ENCODE data around the gene FBLN5. TPM values are rescaled to one million over a fixed set of nuclear protein-coding genes. Genes with fewer than 3 reads are reported as not detected.

Gene FBLN5
- polyA plus RNA-seq, 1 of the 3 experiments (the other 2 are of a cell fraction), result 39.8 TPM

DNA sequence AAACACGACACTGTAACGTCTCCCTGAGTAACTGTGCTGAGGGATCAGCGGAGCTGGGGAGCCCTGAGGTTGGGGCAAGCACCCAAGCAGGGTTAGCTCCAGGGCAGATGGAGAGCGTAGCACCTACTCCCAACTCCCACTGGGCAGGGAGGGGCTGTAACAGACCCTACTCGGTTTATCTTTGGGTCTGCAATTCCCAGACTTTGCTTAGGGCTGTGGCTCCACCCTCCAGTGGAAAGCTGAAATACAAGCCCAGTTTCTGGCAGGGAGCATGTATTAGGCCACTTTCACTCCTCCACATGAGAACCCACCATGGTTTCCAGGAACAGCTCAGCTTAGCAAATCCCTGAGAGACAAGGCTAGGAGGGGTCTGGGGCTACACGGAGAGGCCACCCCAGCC is 62.8 kb downstream of the FBLN5 start:
- Histone ChIP-seq H3K9me2 (no peaks in the 10 kb centered on the region), H3F3A (replicated peaks; ENCODE audit: insufficient read depth) (no peaks in the 10 kb centered on the region), H3K4me2 (no peak overlapping the region), H4K20me1 (ENCODE audit: insufficient read depth) (no peaks in the 10 kb centered on the region), H3K4me1 (ENCODE audit: control insufficient read depth in 1 of 2, insufficient read depth in 2 of 2, low read depth in 1 of 2, low read length in 1 of 2) (no peaks in the 10 kb centered on the region), H3K9me3 (no peaks in the 10 kb centered on the region), H3K36me3 (replicated peaks in 1 of 2; ENCODE audit: control insufficient read depth in 1 of 2, insufficient read depth in 2 of 2, low read length in 1 of 2) (peaks cover 8 to 54% of the 10 kb centered on the region in 2 experiments), H3K9ac (no peak overlapping the region), H3K27ac (ENCODE audit: low read depth in 2 of 2, low read length in 1 of 2) (no peak overlapping the region), H3K79me2 (ENCODE audit: insufficient read depth) (no peaks in the 10 kb centered on the region), H2AFZ (ENCODE audit: low read depth) (no peak overlapping the region), H3K27me3 (ENCODE audit: insufficient read depth) (no peaks in the 10 kb centered on the region), H3K4me3 (ENCODE audit: low read depth in 2 of 2, low read length in 1 of 2) (no peak overlapping the region)
- no peak for TF ChIP-seq YY1 (IDR thresholded peaks at IDR 0.05; ENCODE audit: low read depth)
- no peak for TF ChIP-seq NRF1 (IDR thresholded peaks at IDR 0.05; ENCODE audit: low read depth, low read length)
- ChIA-PET CTCF (interaction anchor here (1.8 kb wide), 1 partner anchor 9 kb away, joined by 4 read pairs; no protein-coding TSS in a partner anchor), POLR2A (no interaction called here)
- 72% methylated on average over 6 of the region's 6 CpGs for WGBS (ENCODE audit: low lambda C conversion rate)
- no peak for DNase-seq

DNA sequence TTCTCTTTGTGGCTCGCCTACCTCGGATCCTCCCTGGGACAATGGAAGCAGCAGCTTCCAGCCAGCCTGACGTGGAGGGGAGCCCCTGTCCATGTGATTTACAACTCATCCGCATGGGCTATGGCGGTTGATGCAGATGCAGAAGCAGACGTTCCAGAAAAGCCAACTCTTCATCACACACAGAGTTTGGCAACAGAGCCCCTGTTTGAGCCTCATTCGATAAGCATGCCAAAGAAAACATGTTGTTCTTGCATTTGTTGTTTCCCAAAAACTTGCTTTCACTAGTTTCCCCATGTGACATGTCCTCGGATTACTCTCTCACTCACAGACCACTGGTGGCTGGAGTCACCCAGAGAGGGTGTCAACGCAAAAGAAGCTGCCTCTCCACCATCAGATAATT is 63.7 kb downstream of the FBLN5 start:
- Histone ChIP-seq H3K9me2 (no peaks in the 10 kb centered on the region), H3K4me2 (no peak overlapping the region), H3K4me1 (ENCODE audit: control insufficient read depth in 1 of 2, insufficient read depth in 2 of 2, low read depth in 1 of 2, low read length in 1 of 2) (no peaks in the 10 kb centered on the region), H3K36me3 (replicated peaks in 1 of 2; ENCODE audit: control insufficient read depth in 1 of 2, insufficient read depth in 2 of 2, low read length in 1 of 2) (peaks cover 10 to 55% of the 10 kb centered on the region in 2 experiments), H3K9me3 (no peaks in the 10 kb centered on the region), H3K27me3 (ENCODE audit: insufficient read depth) (no peaks in the 10 kb centered on the region), H3K27ac (ENCODE audit: low read depth in 2 of 2, low read length in 1 of 2) (no peak overlapping the region), H3K79me2 (ENCODE audit: insufficient read depth) (no peaks in the 10 kb centered on the region), H2AFZ (ENCODE audit: low read depth) (no peak overlapping the region), H3K9ac (no peak overlapping the region), H3K4me3 (ENCODE audit: low read depth in 2 of 2, low read length in 1 of 2) (no peak overlapping the region), H4K20me1 (ENCODE audit: insufficient read depth) (no peaks in the 10 kb centered on the region), H3F3A (replicated peaks; ENCODE audit: insufficient read depth) (no peaks in the 10 kb centered on the region)
- CTCF ChIA-PET, result interaction anchor here (0.9 to 1.8 kb wide), 2 partner anchors 10 to 12 kb away, joined by 3 to 4 read pairs; no protein-coding TSS in a partner anchor
- POLR2A ChIA-PET, result no interaction called here
- TF ChIP-seq RAD21 (IDR thresholded peaks at IDR 0.05; ENCODE audit: low read length) (no peak), GABPA (IDR thresholded peaks at IDR 0.05; ENCODE audit: low read depth) (no peak), GATA2 (CRISPR knock-in tag; IDR thresholded peaks at IDR 0.05) (no peak), ELF1 (IDR thresholded peaks at IDR 0.05) (no peak), CHD2 (IDR thresholded peaks at IDR 0.05; ENCODE audit: low read length, partially characterized antibody) (no peak), RXRA (IDR thresholded peaks at IDR 0.05; ENCODE audit: borderline replicate concordance, low read depth) (no peak), EZH2phosphoT487 (IDR thresholded peaks at IDR 0.05; ENCODE audit: borderline replicate concordance, low read depth) (no peak), SMC3 (IDR thresholded peaks at IDR 0.05; ENCODE audit: low read depth, low read length) (no peak), FOXJ3 (CRISPR knock-in tag; IDR thresholded peaks at IDR 0.05) (no peak), SIN3A (IDR thresholded peaks at IDR 0.05; ENCODE audit: borderline replicate concordance, low read depth, low read length) (no peak), NRF1 (IDR thresholded peaks at IDR 0.05; ENCODE audit: low read depth, low read length) (no peak), FOSL2 (IDR thresholded peaks at IDR 0.05; ENCODE audit: borderline replicate concordance, low read depth) (no peak), MXI1 (IDR thresholded peaks at IDR 0.05; ENCODE audit: low read depth, low read length) (no peak), JUND (IDR thresholded peaks at IDR 0.05) (no peak)
- TF ChIP-seq, protein P1, sequence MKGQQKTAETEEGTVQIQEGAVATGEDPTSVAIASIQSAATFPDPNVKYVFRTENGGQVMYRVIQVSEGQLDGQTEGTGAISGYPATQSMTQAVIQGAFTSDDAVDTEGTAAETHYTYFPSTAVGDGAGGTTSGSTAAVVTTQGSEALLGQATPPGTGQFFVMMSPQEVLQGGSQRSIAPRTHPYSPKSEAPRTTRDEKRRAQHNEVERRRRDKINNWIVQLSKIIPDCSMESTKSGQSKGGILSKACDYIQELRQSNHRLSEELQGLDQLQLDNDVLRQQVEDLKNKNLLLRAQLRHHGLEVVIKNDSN (IDR thresholded peaks at IDR 0.05; ENCODE audit: borderline replicate concordance, low read depth), result no peak
- TF ChIP-seq, protein P2, sequence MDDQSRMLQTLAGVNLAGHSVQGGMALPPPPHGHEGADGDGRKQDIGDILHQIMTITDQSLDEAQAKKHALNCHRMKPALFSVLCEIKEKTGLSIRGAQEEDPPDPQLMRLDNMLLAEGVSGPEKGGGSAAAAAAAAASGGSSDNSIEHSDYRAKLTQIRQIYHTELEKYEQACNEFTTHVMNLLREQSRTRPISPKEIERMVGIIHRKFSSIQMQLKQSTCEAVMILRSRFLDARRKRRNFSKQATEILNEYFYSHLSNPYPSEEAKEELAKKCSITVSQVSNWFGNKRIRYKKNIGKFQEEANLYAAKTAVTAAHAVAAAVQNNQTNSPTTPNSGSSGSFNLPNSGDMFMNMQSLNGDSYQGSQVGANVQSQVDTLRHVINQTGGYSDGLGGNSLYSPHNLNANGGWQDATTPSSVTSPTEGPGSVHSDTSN (IDR thresholded peaks at IDR 0.05), result no peak
- TF ChIP-seq, protein P3, sequence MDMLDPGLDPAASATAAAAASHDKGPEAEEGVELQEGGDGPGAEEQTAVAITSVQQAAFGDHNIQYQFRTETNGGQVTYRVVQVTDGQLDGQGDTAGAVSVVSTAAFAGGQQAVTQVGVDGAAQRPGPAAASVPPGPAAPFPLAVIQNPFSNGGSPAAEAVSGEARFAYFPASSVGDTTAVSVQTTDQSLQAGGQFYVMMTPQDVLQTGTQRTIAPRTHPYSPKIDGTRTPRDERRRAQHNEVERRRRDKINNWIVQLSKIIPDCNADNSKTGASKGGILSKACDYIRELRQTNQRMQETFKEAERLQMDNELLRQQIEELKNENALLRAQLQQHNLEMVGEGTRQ (IDR thresholded peaks at IDR 0.05; ENCODE audit: borderline replicate concordance, low read depth, low read length), result no peak
- WGBS (ENCODE audit: low lambda C conversion rate), result 64% methylated on average over 9 of the region's 9 CpGs
- DNase-seq, result no peak
